AG09309 (cell line): ENCODE results near the gene ARHGAP22.

Experiments
- DNase-seq: peaks from one replicate; pipeline ENCODE4 v3.0.0-alpha.2; 2010; ENCODE audit warnings: low read depth
- H3K4me3 ChIP-seq: 2 replicates; pipeline ENCODE4 v1.5.1; 2011; ENCODE audit warnings: mild to moderate bottlenecking, low read depth, low read length, moderate library complexity; ENCODE audit not compliant: control insufficient read depth
- CTCF ChIP-seq: IDR thresholded peaks from 2 replicates; pipeline ENCODE4 v1.5.1; 2011; ENCODE audit warnings: mild to moderate bottlenecking, low read depth, low read length, inconsistent platforms; ENCODE audit not compliant: insufficient read depth, control insufficient read depth; ENCODE audit errors: missing control alignments

Gene ARHGAP22

GRCh38 chr10:48529331-48529730 is 75.5 kb downstream of the ARHGAP22 start:
- H3K4me3 ChIP-seq, result no peak overlapping the region
- no peak for TF ChIP-seq CTCF
- DNase-seq, result no peak

GRCh38 chr10:48527756-48528155 is 77.1 kb downstream of the ARHGAP22 start:
- no peak for TF ChIP-seq CTCF
- no peak overlapping the region for H3K4me3 ChIP-seq
- DNase-seq, result no peak

- no peak for DNase-seq
- TF ChIP-seq CTCF, result no peak
- H3K4me3 ChIP-seq, result no peak overlapping the region
These were observed 77.9 kb downstream of the ARHGAP22 start for GRCh38 chr10:48526846-48527505.

- DNase-seq, result peak; percentile 78
- H3K4me3 ChIP-seq, result peak overlapping the region; percentile 1
- no peak for TF ChIP-seq CTCF
These were observed 78.7 kb downstream of the ARHGAP22 start for GRCh38 chr10:48526011-48526821.

GRCh38 chr10:48525113-48525512 is 79.8 kb downstream of the ARHGAP22 start:
- no peak for TF ChIP-seq CTCF
- H3K4me3 ChIP-seq, result no peak overlapping the region
- DNase-seq, result no peak

- no peak for DNase-seq
- peak; percentile 58 for TF ChIP-seq CTCF
- H3K4me3 ChIP-seq, result peak overlapping the region; percentile 51
These were observed 80.8 kb downstream of the ARHGAP22 start for GRCh38 chr10:48523820-48524758.
